DMS153 treated with DMSO at 0.1 percent for 48 hours (cell line): Measurements from ENCODE around the gene SRPK3.
"Not testable (repeated sequence)": the region's sequence is repeated elsewhere in the genome, so short reads cannot be mapped to it uniquely, and the experiment has no call there.

Experiments used
- DNase-seq: peaks from one replicate; lab custom pipeline; 2025; ENCODE audit not compliant: unreplicated experiment; lab: John Stamatoyannopoulos, UW

The SRPK3 gene, protein sequence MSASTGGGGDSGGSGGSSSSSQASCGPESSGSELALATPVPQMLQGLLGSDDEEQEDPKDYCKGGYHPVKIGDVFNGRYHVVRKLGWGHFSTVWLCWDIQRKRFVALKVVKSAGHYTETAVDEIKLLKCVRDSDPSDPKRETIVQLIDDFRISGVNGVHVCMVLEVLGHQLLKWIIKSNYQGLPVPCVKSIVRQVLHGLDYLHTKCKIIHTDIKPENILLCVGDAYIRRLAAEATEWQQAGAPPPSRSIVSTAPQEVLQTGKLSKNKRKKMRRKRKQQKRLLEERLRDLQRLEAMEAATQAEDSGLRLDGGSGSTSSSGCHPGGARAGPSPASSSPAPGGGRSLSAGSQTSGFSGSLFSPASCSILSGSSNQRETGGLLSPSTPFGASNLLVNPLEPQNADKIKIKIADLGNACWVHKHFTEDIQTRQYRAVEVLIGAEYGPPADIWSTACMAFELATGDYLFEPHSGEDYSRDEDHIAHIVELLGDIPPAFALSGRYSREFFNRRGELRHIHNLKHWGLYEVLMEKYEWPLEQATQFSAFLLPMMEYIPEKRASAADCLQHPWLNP

DNA sequence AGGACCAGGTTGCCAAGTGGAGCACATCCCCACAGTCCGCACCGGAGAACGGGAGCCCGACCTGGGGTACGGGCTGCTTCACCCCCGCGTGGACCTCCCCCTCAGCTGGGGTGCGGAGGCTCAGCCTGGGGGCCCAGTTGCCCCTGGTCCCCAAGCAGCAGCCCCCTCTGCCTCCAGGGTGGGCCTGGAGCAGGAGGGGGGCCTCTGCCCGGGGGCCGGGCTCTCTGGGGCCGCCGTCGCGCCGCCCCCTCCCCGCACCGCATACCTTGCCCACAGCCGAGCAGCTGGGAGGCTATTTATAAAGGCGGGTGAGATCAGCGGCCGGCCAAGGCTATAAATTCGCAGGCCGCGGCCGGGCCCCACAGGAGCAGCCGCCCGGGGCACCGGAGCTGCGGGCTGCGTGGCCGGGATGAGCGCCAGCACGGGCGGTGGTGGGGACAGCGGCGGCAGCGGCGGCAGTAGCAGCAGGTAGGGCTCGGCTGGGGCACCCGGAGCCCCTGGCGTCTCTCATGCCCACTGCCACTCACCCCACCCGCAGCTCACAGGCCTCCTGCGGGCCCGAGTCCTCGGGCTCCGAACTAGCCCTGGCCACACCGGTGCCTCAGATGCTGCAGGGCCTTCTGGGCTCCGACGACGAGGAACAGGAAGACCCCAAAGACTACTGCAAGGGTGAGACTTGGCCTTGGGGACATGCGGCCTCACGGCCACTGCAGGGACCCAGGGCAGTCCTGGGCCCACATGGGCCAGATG lies at the start of gene SRPK3:
SRPK3 (plus strand) TSS at position 364 of the 750 bp plus-strand sequence; CDS start at position 410, 46 bp downstream.
- DNase-seq = peak; percentile 18

GRCh38 chrX:153731117-153731844 lies 49.6 kb upstream of the SRPK3 start:
- DNase-seq = no peak

DNA sequence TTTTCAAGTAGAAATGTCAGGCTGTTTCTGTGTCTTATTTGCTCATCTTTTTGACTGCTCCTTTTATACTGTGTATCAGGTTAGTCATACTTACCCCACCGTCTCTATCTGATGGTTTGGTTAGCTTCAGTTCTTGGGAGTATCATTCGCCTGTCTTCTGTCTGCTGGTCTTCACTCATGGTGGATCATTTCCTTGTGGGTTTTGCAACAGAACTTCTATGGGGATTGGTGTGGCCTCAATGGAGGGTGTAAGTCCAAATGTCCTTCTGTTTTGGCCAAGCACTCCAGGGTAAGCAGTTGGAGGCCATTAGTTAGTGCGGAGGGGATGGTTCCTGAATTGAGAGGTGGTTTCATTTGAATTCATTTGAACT lies 49.0 kb upstream of the SRPK3 start:
- no peak for DNase-seq

- no peak for DNase-seq
These were observed 48.4 kb upstream of the SRPK3 start for GRCh38 chrX:153732401-153732800.

- no peak for DNase-seq
These were observed 47.1 kb upstream of the SRPK3 start for GRCh38 chrX:153733651-153734240.

DNA sequence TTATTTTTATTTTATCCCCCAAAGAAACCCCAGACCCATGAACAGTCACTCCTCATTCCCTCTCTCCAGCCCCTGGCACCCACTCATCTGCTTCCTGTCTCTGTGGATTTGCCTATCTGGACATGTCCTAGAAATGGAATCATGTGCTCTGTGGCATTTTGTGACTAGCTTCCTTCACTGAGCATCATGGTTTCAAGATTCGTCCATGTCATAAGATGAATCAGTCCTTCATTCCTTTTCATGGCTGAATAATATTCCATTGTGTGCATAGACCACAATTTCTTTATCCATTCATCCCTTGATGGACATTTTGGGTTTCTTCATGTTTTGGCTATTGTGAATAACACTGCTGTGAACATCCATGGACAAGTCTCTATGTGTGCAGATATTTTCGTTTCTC lies 46.0 kb upstream of the SRPK3 start:
- no peak for DNase-seq

DNA sequence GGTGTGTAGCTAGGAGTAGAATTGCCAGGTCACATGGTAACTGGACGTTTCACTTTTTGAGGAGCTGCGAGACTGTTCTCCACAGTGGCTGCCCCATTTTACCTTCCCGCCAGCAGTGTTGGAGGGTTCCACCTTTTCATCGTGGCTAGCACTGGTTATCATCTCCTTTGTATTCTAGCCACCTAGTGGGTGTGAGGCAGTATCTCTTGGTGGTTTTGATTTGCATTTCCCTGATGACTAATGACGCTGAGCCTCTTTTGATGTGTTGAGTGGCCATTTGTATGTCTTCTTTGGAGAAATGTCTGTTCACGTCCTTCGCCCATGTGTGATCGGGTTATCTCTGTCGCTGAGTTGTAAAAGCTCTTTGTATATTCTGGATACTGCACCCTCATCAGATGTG lies 45.6 kb upstream of the SRPK3 start:
- no peak for DNase-seq

GRCh38 chrX:153736071-153736820 lies 44.6 kb upstream of the SRPK3 start:
- DNase-seq = no peak

GRCh38 chrX:153736871-153737441 lies 43.9 kb upstream of the SRPK3 start:
- no peak for DNase-seq

DNA sequence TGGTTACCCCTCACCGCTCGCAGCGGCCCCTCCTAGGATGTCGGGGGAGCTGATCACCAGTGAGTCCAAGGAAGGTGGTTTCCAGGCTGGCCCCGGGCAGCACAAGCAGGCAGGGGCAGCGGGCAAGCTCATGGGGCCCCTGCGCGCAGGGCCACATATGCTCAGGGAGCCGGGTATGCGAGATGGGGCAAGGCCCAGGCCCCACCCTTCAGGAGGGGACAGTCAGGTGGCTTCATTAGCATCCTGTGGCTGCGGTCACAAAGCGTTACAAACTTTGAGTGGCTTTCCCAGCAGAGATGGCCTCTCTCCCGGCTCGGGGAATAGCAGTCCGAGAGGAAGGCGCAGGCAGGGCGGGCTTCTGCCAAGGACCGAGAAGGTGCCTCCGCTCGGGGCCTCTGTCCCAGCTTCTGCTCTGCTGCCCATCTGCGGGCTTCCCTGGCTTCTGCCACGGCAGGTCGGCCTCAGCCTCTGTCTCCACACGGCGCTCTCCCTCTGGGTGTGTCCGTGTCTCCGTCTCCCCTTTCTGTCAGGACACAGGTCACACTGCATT lies 42.7 kb upstream of the SRPK3 start:
- no peak for DNase-seq

- no peak for DNase-seq
These were observed 40.9 kb upstream of the SRPK3 start for GRCh38 chrX:153739754-153740486.

DNA sequence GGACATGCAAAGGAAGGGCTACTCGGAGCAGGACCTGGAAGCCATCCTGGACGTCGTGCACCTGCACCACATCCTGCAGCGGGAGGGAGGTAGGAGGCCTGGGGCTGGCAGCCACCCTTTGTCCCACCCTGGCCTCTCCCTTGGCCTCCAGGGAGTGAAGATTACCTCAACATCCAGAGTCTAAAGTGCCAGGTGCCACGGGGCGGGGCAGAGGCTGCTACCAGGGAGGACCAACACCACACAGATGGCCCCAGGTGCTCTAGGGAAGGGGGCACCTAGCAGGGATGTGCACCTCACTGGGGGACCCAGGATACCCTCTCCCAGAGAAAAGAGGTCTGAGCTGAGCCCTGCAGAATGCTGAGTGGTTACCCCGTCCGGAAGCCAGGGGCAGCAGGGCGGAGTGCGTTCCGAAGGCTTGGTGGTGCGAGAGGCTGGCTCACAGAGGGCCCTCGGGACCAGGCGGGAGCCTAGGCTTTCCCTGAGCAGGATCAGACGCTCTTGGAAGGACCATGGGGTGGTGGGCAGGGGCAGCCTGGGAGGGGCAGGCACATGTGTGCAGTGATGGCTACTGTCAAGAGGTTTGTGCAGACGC lies 40.1 kb upstream of the SRPK3 start:
- DNase-seq = no peak

DNA sequence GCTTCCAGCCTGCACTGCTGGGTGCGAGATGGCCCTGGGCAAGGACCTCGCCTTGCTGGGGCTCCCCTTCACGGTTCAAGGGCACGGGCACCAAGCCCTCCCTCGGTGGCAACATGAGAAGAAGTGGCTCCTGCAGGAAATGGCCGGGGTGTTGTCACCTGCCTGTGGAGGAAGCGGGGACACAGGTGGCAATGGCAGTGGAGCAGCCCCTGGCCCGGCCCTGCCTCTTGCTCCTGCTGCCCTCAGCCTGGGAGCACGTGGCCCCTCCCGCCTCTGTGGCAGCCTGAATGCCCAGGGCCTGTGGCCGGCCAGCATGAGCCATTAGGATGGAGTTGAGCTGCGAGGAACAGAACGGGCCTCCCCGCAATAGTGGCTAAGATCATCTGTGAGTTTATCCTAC lies 39.4 kb upstream of the SRPK3 start:
- no peak for DNase-seq

DNA sequence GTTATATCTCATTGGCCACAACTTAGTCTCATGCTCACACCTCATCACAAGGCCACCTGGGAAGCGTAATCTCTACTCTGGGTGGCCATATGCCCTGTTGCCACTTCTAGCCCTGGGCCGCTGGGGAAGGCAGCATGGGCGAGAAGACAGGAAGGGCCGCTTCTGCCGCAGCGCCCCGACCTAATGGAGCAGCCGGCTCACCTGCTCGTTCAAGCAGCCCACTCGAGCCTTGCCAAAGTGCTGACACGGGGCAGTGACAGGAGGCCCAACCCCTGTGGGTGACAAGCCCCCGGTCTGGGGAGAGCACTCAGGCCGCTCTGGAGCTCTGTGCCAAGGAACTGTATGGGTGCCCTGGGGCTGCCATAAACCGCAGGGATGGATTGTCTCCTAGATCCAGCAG lies 38.7 kb upstream of the SRPK3 start:
- DNase-seq = not testable (repeated sequence)

DNA sequence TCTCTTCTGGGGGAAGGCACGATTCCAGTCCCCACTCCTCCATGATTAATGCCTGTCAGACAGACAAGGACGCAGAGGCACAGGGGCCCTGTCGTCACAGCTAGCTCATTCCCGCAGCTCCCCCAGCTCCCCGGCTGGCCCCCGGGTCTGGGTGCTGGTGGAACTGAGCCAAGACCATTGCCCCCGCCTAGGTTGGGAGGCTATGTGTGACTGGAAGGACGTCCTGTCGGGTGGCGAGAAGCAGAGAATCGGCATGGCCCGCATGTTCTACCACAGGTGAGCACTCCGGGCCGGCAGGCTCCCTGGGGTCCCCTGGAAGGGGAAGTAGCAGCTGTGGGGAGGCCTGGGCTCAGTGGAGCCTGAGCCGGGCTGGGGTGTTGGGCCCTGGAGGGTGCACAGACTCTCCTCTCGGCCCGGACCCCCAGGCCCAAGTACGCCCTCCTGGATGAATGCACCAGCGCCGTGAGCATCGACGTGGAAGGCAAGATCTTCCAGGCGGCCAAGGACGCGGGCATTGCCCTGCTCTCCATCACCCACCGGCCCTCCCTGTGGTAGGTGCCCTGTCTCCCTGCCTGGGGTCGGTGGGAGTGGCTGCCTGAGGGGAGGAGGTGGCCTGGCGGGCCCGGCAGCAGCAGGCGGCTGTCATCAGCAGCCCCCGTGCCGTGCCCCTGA lies 37.9 kb upstream of the SRPK3 start:
- not testable (repeated sequence) for DNase-seq

- peak; percentile 67 for DNase-seq
These were observed 37.2 kb upstream of the SRPK3 start for GRCh38 chrX:153743468-153744209.
